ENCODE data around the gene ERCC6.

Gene ERCC6

GRCh38 chr10:49543604-49544003 lies 4.7 kb upstream of the ERCC6 start:
- no peak for DNase-seq

- DNase-seq: no peak
Measured at GRCh38 chr10:49542353-49542752, 3.4 kb upstream of the ERCC6 start.

- DNase-seq: no peak
Measured at GRCh38 chr10:49541762-49542161, 2.8 kb upstream of the ERCC6 start.

- DNase-seq: no peak
Measured at GRCh38 chr10:49540056-49540797, 1.3 kb upstream of the ERCC6 start.

- peak; percentile 75 for DNase-seq
Measured at GRCh38 chr10:49539320-49539885, 482 bp upstream of the ERCC6 start.

- DNase-seq: no peak
Measured at GRCh38 chr10:49534670-49535381, 4.1 kb downstream of the ERCC6 start.

- DNase-seq: no peak
Measured at GRCh38 chr10:49532461-49532860, 6.5 kb downstream of the ERCC6 start.

GRCh38 chr10:49528977-49529506 lies 9.9 kb downstream of the ERCC6 start:
- DNase-seq: no peak

GRCh38 chr10:49527850-49528249 lies 11.1 kb downstream of the ERCC6 start:
- DNase-seq: no peak

GRCh38 chr10:49527061-49527460 lies 11.9 kb downstream of the ERCC6 start:
- no peak for DNase-seq

- DNase-seq: no peak
Measured at GRCh38 chr10:49526619-49527018, 12.3 kb downstream of the ERCC6 start.

- no peak for DNase-seq
Measured at GRCh38 chr10:49524496-49524895, 14.4 kb downstream of the ERCC6 start.

GRCh38 chr10:49523301-49523700 lies 15.6 kb downstream of the ERCC6 start:
- no peak for DNase-seq

GRCh38 chr10:49521062-49521461 lies 17.9 kb downstream of the ERCC6 start:
- no peak for DNase-seq

GRCh38 chr10:49520122-49520775 lies 18.7 kb downstream of the ERCC6 start:
- no peak for DNase-seq

GRCh38 chr10:49519717-49520116 lies 19.2 kb downstream of the ERCC6 start:
- no peak for DNase-seq

- no peak for DNase-seq
Measured at GRCh38 chr10:49518982-49519578, 19.8 kb downstream of the ERCC6 start.

- no peak for DNase-seq
Measured at GRCh38 chr10:49518566-49518965, 20.4 kb downstream of the ERCC6 start.

- DNase-seq: no peak
Measured at GRCh38 chr10:49516216-49516970, 22.5 kb downstream of the ERCC6 start.

- DNase-seq: no peak
Measured at GRCh38 chr10:49512121-49512809, 26.7 kb downstream of the ERCC6 start.

- no peak for DNase-seq
Measured at GRCh38 chr10:49509771-49510303, 29.1 kb downstream of the ERCC6 start.
